GM12891 (cell line): ENCODE results near the gene IFNK.

Source experiments
- DNase-seq: peaks from one replicate; pipeline ENCODE4 v3.0.0; 2011; ENCODE audit warnings: low spot score; ENCODE audit not compliant: insufficient read length
- FAIRE-seq: peaks from 2 replicates; lab custom pipeline; 2011; peaks lifted over from hg19 to GRCh38; lab: Jason Lieb, UNC
- PAX5 ChIP-seq: IDR thresholded peaks from 2 replicates; pipeline ENCODE4 v1.6.1; 2011; ENCODE audit warnings: low read length, moderate library complexity, mild to moderate bottlenecking; ENCODE audit not compliant: insufficient read depth, severe bottlenecking
- POLR2A ChIP-seq: IDR thresholded peaks from 2 replicates; pipeline ENCODE4 v1.6.1; 2011; ENCODE audit warnings: low read depth, low read length, control low read depth
- POLR2AphosphoS5 ChIP-seq: IDR thresholded peaks from 2 replicates; pipeline ENCODE4 v1.6.1; 2011; ENCODE audit warnings: low read depth, low read length, control low read depth
- POU2F2 ChIP-seq: IDR thresholded peaks from 2 replicates; pipeline ENCODE4 v1.6.1; 2011; ENCODE audit warnings: low read depth, mild to moderate bottlenecking, control low read depth, low read length, moderate library complexity
- SPI1 ChIP-seq: IDR thresholded peaks from 2 replicates; pipeline ENCODE4 v1.6.1; 2011; ENCODE audit warnings: low read depth, low read length, control low read depth
- TAF1 ChIP-seq: IDR thresholded peaks from 2 replicates; pipeline ENCODE4 v1.6.1; 2011; ENCODE audit warnings: low read depth, low read length, control low read depth

The IFNK gene

GRCh38 chr9:27528076-27528885 lies 4.2 kb downstream of the IFNK start:
- DNase-seq (peak; percentile 53), FAIRE-seq (peak; percentile 95)
- no peak for TF ChIP-seq POLR2A
- TF ChIP-seq TAF1: no peak
- no peak for TF ChIP-seq POLR2AphosphoS5
- TF ChIP-seq POU2F2: no peak

GRCh38 chr9:27528886-27529315 lies 4.8 kb downstream of the IFNK start:
- no peak for TF ChIP-seq POU2F2
- no peak for TF ChIP-seq POLR2A
- no peak for TF ChIP-seq POLR2AphosphoS5
- TF ChIP-seq PAX5: no peak
- no peak for TF ChIP-seq SPI1
- no peak for TF ChIP-seq TAF1
- peak; percentile 46 for DNase-seq
- FAIRE-seq: no peak

DNA sequence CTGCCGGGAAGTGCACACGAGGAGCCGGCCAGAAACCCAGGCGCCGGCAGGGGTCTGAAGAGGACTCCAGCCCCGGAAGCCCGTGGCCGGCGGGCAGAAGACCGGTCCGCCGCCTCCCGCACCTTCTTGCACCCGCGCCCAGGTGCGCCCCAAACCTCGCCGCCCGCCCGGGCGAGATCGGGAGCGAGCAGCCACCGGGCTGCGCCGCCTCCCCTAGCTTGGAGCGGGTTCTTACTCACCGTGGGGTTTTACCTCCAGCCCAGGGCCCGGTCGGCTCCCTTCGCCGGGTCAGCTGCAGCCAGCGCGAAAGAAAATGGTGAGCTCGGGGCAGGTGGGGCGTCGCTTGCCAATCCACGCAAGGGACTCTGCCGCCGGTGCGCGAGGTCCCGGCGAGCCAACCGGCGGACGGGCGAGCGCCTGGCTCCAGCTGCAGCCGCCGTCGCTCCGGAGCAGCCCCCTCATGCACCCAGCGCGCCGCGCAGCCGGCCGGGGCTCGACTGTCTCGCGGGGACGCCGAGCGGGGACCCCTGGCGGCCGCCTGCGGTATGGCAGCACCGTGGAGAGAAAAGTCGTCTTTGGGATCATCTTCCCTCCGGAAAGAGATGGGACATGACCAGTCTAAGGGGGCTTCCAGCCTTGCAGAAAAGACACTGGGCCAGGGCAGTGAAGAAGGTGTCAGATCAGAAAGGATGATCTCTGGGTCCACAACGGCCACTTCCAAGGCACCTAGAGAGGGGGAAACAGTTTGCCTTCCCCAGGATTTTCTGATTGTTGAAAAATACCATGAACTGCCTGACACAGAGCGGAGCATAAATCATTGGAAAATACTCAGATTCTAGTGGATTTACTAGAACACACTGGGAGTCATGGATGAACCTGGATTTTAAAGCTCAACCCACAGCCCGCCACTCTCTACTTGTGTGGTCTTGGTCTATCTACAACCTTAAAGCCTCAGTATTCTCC lies 5.5 kb downstream of the IFNK start, which contains the start of gene MOB3B:
Gene MOB3B (minus strand): TSS at position 499 of the 963 bp plus-strand sequence. CDS start 74,264 bp downstream, outside the sequence.
- TF ChIP-seq POLR2AphosphoS5 (no peak), POU2F2 (no peak), POLR2A (no peak), TAF1 (no peak), PAX5 (no peak), SPI1 (no peak)
- FAIRE-seq: peak; percentile 90
- DNase-seq: peak; percentile 74

DNA sequence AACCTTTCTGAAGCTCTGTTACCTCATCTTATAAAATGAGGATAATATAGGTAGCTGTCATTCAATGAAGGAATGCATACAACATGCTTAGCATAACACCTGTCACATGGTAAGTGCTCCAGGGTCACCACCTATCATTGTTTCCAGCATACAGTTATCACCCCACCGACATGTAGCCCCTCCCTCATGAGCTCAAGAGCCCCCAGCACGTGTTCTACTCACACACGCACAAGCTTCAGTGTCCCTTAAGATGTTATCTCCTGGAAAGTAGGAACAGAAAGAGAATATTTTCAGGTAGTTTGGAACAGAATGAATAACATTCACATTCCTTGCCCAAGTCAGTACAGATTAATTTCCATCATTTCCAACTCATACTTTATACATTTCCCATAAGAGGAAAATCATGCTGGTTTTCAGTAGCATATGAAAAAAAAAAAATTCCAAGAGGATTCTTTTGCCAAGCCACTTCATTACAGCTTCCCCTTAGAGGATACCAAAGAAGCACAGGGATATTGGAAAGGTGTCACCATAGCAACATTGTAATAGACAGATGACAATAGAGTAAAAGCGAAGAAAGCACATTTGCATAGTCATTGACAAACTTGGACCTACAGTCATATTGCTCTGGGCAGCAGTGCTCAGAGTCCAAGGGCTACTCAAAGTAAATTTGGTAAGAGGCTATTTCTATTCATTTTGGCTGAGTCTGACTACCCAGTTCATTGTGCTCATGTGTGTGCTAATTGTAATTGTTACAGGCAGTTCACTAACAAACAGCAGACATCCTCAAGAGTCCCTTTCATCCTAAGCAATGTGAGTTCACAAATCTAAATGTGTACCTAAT lies 7.0 kb downstream of the IFNK start:
- TF ChIP-seq SPI1: no peak
- TF ChIP-seq POLR2AphosphoS5: no peak
- no peak for TF ChIP-seq POLR2A
- TF ChIP-seq PAX5: no peak
- no peak for TF ChIP-seq TAF1
- no peak for TF ChIP-seq POU2F2
- DNase-seq (no peak), FAIRE-seq (peak; percentile 28)

GRCh38 chr9:27532046-27532445 lies 8.0 kb downstream of the IFNK start:
- TF ChIP-seq POU2F2 (no peak), POLR2AphosphoS5 (no peak), TAF1 (no peak), SPI1 (no peak), PAX5 (no peak), POLR2A (no peak)
- no peak for DNase-seq
- FAIRE-seq: no peak

- no peak for TF ChIP-seq POU2F2
- TF ChIP-seq POLR2AphosphoS5: no peak
- TF ChIP-seq POLR2A: no peak
- no peak for TF ChIP-seq PAX5
- no peak for TF ChIP-seq SPI1
- no peak for TF ChIP-seq TAF1
- FAIRE-seq (no peak), DNase-seq (no peak)
Measured at GRCh38 chr9:27533311-27533710, 9.2 kb downstream of the IFNK start.

- TF ChIP-seq POU2F2: no peak
- no peak for TF ChIP-seq TAF1
- no peak for TF ChIP-seq POLR2AphosphoS5
- TF ChIP-seq PAX5: no peak
- DNase-seq: no peak
- no peak for FAIRE-seq
Measured at GRCh38 chr9:27534131-27534530, 10.0 kb downstream of the IFNK start.

GRCh38 chr9:27534658-27535209 lies 10.6 kb downstream of the IFNK start:
- TF ChIP-seq POU2F2: no peak
- TF ChIP-seq SPI1: no peak
- TF ChIP-seq POLR2A: no peak
- no peak for TF ChIP-seq POLR2AphosphoS5
- no peak for TF ChIP-seq PAX5
- no peak for TF ChIP-seq TAF1
- DNase-seq (no peak), FAIRE-seq (no peak)

GRCh38 chr9:27535701-27536118 lies 11.6 kb downstream of the IFNK start:
- TF ChIP-seq POU2F2: no peak
- no peak for TF ChIP-seq TAF1
- no peak for TF ChIP-seq POLR2A
- TF ChIP-seq SPI1: no peak
- no peak for TF ChIP-seq POLR2AphosphoS5
- no peak for TF ChIP-seq PAX5
- FAIRE-seq (peak; percentile 90), DNase-seq (no peak)
